Gastroesophageal sphincter (tissue), 3 donors: ENCODE data around the gene AASDHPPT.

ENCODE experiments used
- EP300 ChIP-seq: sonication (generic); formaldehyde crosslinking; IDR thresholded peaks from one replicate; pipeline ENCODE4 v1.6.1; 2017; ENCODE audit warnings: antibody characterized with exemption, mild to moderate bottlenecking
- POLR2A ChIP-seq, 2 donors: fragments of 450-650 bp; IDR thresholded peaks; one replicate each; pipeline ENCODE4 v1.6.1; 2017; ENCODE audit warnings: antibody characterized with exemption in 2 of 2, mild to moderate bottlenecking in 2 of 2, moderate library complexity in 1 of 2
- POLR2AphosphoS5 ChIP-seq: sonication (generic); formaldehyde crosslinking; IDR thresholded peaks from one replicate; pipeline ENCODE4 v1.6.1; 2017; ENCODE audit warnings: antibody characterized with exemption
- TF ChIP-seq, protein P1 (sequence below), 4 experiments: fragments of 200-600 bp in 2 of 4; fragments of 450-650 bp in 2 of 4; sonication (generic) in 1 of 4; IDR thresholded peaks; one replicate each; pipeline ENCODE4 v1.5.1; 2017 to 2019; ENCODE audit warnings: antibody characterized with exemption in 4 of 4, mild to moderate bottlenecking in 2 of 4, moderate library complexity in 2 of 4

DNA sequence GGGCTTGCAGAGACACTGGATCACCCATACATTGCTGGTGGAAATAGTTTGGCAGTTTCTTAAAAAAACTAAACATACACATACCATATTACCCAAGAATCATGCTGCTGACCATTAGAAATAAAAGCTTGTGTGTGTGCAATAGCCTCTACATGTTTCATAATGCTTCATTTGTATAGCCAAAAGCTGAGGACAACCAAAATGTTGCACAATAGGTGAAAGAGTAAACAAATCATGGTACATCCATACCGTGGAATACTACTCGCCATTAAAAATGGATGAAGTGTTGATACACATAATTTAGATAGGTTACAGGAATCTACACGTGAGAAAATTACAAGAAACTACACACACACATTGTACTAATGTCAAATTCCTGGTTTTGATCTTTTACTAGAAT is 6.9 kb upstream of the AASDHPPT start:
- TF ChIP-seq POLR2A (IDR thresholded peaks at IDR 0.05) = no peak
- TF ChIP-seq, protein P1, sequence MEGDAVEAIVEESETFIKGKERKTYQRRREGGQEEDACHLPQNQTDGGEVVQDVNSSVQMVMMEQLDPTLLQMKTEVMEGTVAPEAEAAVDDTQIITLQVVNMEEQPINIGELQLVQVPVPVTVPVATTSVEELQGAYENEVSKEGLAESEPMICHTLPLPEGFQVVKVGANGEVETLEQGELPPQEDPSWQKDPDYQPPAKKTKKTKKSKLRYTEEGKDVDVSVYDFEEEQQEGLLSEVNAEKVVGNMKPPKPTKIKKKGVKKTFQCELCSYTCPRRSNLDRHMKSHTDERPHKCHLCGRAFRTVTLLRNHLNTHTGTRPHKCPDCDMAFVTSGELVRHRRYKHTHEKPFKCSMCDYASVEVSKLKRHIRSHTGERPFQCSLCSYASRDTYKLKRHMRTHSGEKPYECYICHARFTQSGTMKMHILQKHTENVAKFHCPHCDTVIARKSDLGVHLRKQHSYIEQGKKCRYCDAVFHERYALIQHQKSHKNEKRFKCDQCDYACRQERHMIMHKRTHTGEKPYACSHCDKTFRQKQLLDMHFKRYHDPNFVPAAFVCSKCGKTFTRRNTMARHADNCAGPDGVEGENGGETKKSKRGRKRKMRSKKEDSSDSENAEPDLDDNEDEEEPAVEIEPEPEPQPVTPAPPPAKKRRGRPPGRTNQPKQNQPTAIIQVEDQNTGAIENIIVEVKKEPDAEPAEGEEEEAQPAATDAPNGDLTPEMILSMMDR (IDR thresholded peaks at IDR 0.05) = no peak
- TF ChIP-seq EP300 = no peak
- no peak for TF ChIP-seq POLR2AphosphoS5
